Aorta (tissue), 5 donors: ENCODE results near the gene CTNNA2. TPM values are rescaled to one million over a fixed set of nuclear protein-coding genes. Genes with fewer than 3 reads are reported as not detected.

Experiments
- ATAC-seq: fragments of 200-7000 bp; cut with Tn5 transposase; one replicate; pipeline ENCODE4 v1.9.1; 2022; ENCODE audit warnings: moderate library complexity; ENCODE audit not compliant: low FRiP score
- DNase-seq, 2 donors: peaks; one replicate each; pipeline ENCODE4 v3.0.0-alpha.2; 2020
- H3K27ac ChIP-seq, 2 donors: one replicate each; pipeline ENCODE4 v1.5.1; 2013; ENCODE audit warnings: low read length in 2 of 2, mild to moderate bottlenecking in 2 of 2, moderate library complexity in 2 of 2, control low read depth in 1 of 2, inconsistent platforms in 1 of 2, low read depth in 1 of 2
- H3K27me3 ChIP-seq, 2 donors: one replicate each; pipeline ENCODE4 v1.6.1; 2013; ENCODE audit warnings: control low read depth in 1 of 2, low read length in 1 of 2, mild to moderate bottlenecking in 1 of 2, moderate library complexity in 1 of 2; ENCODE audit not compliant: insufficient read depth in 2 of 2, control insufficient read depth in 1 of 2
- H3K36me3 ChIP-seq, 2 donors: one replicate each; pipeline ENCODE4 v1.6.1; 2013; ENCODE audit warnings: control low read depth in 1 of 2, low read length in 1 of 2, mild to moderate bottlenecking in 1 of 2; ENCODE audit not compliant: insufficient read depth in 2 of 2, control insufficient read depth in 1 of 2
- H3K4me1 ChIP-seq, 2 donors: one replicate each; pipeline ENCODE4 v1.6.1; 2013; ENCODE audit warnings: low read length in 2 of 2, control low read depth in 1 of 2, mild to moderate bottlenecking in 1 of 2, moderate library complexity in 1 of 2; ENCODE audit not compliant: insufficient read depth in 2 of 2, control insufficient read depth in 1 of 2
- H3K4me3 ChIP-seq, 2 donors: one replicate each; pipeline ENCODE4 v1.5.1; 2013; ENCODE audit warnings: low read length in 2 of 2, control low read depth in 1 of 2, mild to moderate bottlenecking in 1 of 2
- H3K9me3 ChIP-seq: one replicate; pipeline ENCODE4 v1.6.1; 2013; ENCODE audit warnings: mild to moderate bottlenecking, low read length; ENCODE audit not compliant: control insufficient read depth
- WGBS, 2 donors: extraction: QIAGEN DNeasy Blood & Tissue Kit; methylation state at CpG; one replicate each; pipeline ENCODE4 v1.1.7; 2013; 5-methylcytosine and 5-hydroxymethylcytosine counted together
- intact Hi-C, 2 donors: fragments of 100-400 bp; cut with DNase I; formaldehyde crosslinking; loops; one replicate each; pipeline versions ENCODE4 v1.14.2 to v1.15.0; 2022
- polyA plus RNA-seq, 2 donors: library from polyadenylated mRNA; stranded (reverse); fragments of 200-250 nt; gene quantifications; one replicate each; pipeline ENCODE4 v1.2.3, GENCODE V29; 2013
- total RNA-seq, 2 donors: library from RNA; stranded (reverse); fragmentation: NEBNext Ultra II Directional; extraction: Animal tissue kit (Norgen Biotek cat#: 25700); gene quantifications; one replicate each; pipeline ENCODE4 v1.2.1, GENCODE V29; 2021
- donor health status: healthy with polysubstance abuse.
- donor health status: Bipolar disorder and iron deficiency.
- donor health status: DM: no; HTN: no; CAD: no.
- donor health status: DM: no; HTN: no; CAD: no.
- donor health status: DM: yes; HTN: yes; CAD: no.

The CTNNA2 gene
- total and polyA plus RNA-seq, 4 donors = 0.05 to 0.12 TPM; not detected in 2

GRCh38 chr2:80058562-80058961 lies 545.7 kb downstream of the CTNNA2 start:
- Histone ChIP-seq H3K27me3 (no peaks in the 10 kb centered on the region), H3K36me3 (no peaks in the 10 kb centered on the region), H3K9me3 (no peaks in the 10 kb centered on the region), H3K27ac (no peak overlapping the region), H3K4me3 (no peak overlapping the region), H3K4me1 (no peaks in the 10 kb centered on the region)
- intact Hi-C loops = no loop called here
- no peak for DNase-seq
- no peak for ATAC-seq
- WGBS, 2 donors = 81 to 83% methylated on average over 4 of the region's 4 CpGs

- Histone ChIP-seq H3K4me3 (no peak overlapping the region), H3K36me3 (no peaks in the 10 kb centered on the region), H3K27ac (no peak overlapping the region), H3K9me3 (no peaks in the 10 kb centered on the region), H3K27me3 (no peaks in the 10 kb centered on the region), H3K4me1 (no peaks in the 10 kb centered on the region)
- no peak for DNase-seq
- ATAC-seq = no peak
- 63 to 71% methylated on average over 5 of the region's 5 CpGs for WGBS, 2 donors
- intact Hi-C loops = no loop called here
These were observed 546.6 kb downstream of the CTNNA2 start for GRCh38 chr2:80059447-80059846.

GRCh38 chr2:80061881-80062280 lies 549.0 kb downstream of the CTNNA2 start:
- no peaks in the 10 kb centered on the region for H3K4me1 ChIP-seq

GRCh38 chr2:80062298-80062697 lies 549.4 kb downstream of the CTNNA2 start:
- no peak for DNase-seq
- intact Hi-C loops = no loop called here
- no peak overlapping the region for H3K4me3 ChIP-seq
- H3K27ac ChIP-seq = no peak overlapping the region
- no peaks in the 10 kb centered on the region for H3K4me1 ChIP-seq
- no peaks in the 10 kb centered on the region for H3K9me3 ChIP-seq
- no peak for ATAC-seq
- H3K27me3 ChIP-seq = no peaks in the 10 kb centered on the region
- no peaks in the 10 kb centered on the region for H3K36me3 ChIP-seq

More at GRCh38 chr2:80061881-80062280, 549.0 kb downstream of the CTNNA2 start:
- ATAC-seq (no peak), DNase-seq (no peak)
- Histone ChIP-seq H3K4me3 (no peak overlapping the region), H3K27ac (no peak overlapping the region), H3K9me3 (no peaks in the 10 kb centered on the region), H3K27me3 (no peaks in the 10 kb centered on the region), H3K36me3 (no peaks in the 10 kb centered on the region)
- intact Hi-C loops = no loop called here

GRCh38 chr2:80068038-80068731 lies 555.3 kb downstream of the CTNNA2 start:
- ATAC-seq = no peak
- whole genome bisulfite sequencing, 2 donors = 66 to 69% methylated on average over 4 of the region's 4 CpGs

GRCh38 chr2:80070587-80070986 lies 557.7 kb downstream of the CTNNA2 start:
- no peaks in the 10 kb centered on the region for H3K27me3 ChIP-seq
- WGBS, 2 donors = 82 to 83% methylated on average over 4 of the region's 4 CpGs
- no peak overlapping the region for H3K4me3 ChIP-seq
- ATAC-seq (no peak), DNase-seq (no peak)
- H3K36me3 ChIP-seq = no peaks in the 10 kb centered on the region
- H3K4me1 ChIP-seq = no peaks in the 10 kb centered on the region
- no peak overlapping the region for H3K27ac ChIP-seq
- intact Hi-C loops = no loop called here
- no peaks in the 10 kb centered on the region for H3K9me3 ChIP-seq

More at GRCh38 chr2:80068038-80068731, 555.3 kb downstream of the CTNNA2 start:
- no peak for DNase-seq
- Histone ChIP-seq H3K27ac (no peak overlapping the region), H3K4me3 (no peak overlapping the region), H3K36me3 (no peaks in the 10 kb centered on the region), H3K9me3 (no peaks in the 10 kb centered on the region), H3K27me3 (no peaks in the 10 kb centered on the region), H3K4me1 (no peaks in the 10 kb centered on the region)
- intact Hi-C loops = no loop called here

- WGBS, 2 donors = 76 to 85% methylated on average over 2 of the region's 2 CpGs
- Histone ChIP-seq H3K36me3 (no peaks in the 10 kb centered on the region), H3K4me1 (no peaks in the 10 kb centered on the region), H3K27ac (no peak overlapping the region), H3K9me3 (no peaks in the 10 kb centered on the region), H3K4me3 (no peak overlapping the region), H3K27me3 (no peaks in the 10 kb centered on the region)
- DNase-seq (no peak), ATAC-seq (no peak)
- intact Hi-C loops = no loop called here
These were observed 559.1 kb downstream of the CTNNA2 start for GRCh38 chr2:80071941-80072340.

- WGBS, 2 donors = 13 to 16% methylated on average over 2 of the region's 2 CpGs
- DNase-seq (no peak), ATAC-seq (peak; percentile 60)
- H3K9me3 ChIP-seq = no peaks in the 10 kb centered on the region
- intact Hi-C loops = no loop called here
- no peaks in the 10 kb centered on the region for H3K36me3 ChIP-seq
- no peaks in the 10 kb centered on the region for H3K4me1 ChIP-seq
- H3K27me3 ChIP-seq = no peaks in the 10 kb centered on the region
- no peak overlapping the region for H3K4me3 ChIP-seq
- H3K27ac ChIP-seq = no peak overlapping the region
These were observed 560.3 kb downstream of the CTNNA2 start for GRCh38 chr2:80073134-80073561.

- Histone ChIP-seq H3K36me3 (no peaks in the 10 kb centered on the region), H3K4me1 (no peaks in the 10 kb centered on the region), H3K4me3 (no peak overlapping the region), H3K9me3 (peaks cover 1% of the 10 kb centered on the region), H3K27me3 (no peaks in the 10 kb centered on the region), H3K27ac (no peak overlapping the region)
- intact Hi-C loops = no loop called here
- WGBS, 2 donors = 62 to 63% methylated on average over 5 of the region's 5 CpGs
- ATAC-seq = no peak
- no peak for DNase-seq
These were observed 561.6 kb downstream of the CTNNA2 start for GRCh38 chr2:80074321-80075070.
